Spinal cord (tissue), 10 donors: ENCODE measurements around the gene SLC25A29. TPM values are rescaled to one million over a fixed set of nuclear protein-coding genes. Genes with fewer than 3 reads are reported as not detected.

Experiments
- DNase-seq, 6 donors: peaks; one replicate each; pipeline versions ENCODE4 v3.0.0 to v3.0.0-alpha.2; 2013 to 2015; ENCODE audit warnings: low spot score in 6 of 6, low read depth in 4 of 6
- H3K27ac ChIP-seq: one replicate; pipeline ENCODE4 v1.5.1; 2013; ENCODE audit warnings: low read depth, low read length, control low read depth
- H3K27me3 ChIP-seq: one replicate; pipeline ENCODE4 v1.6.1; 2013; ENCODE audit warnings: low read length; ENCODE audit not compliant: control insufficient read depth, insufficient read depth
- H3K36me3 ChIP-seq: one replicate; pipeline ENCODE4 v1.6.1; 2013; ENCODE audit warnings: low read length; ENCODE audit not compliant: control insufficient read depth, insufficient read depth
- H3K4me1 ChIP-seq: one replicate; pipeline ENCODE4 v1.6.1; 2013; ENCODE audit warnings: low read length; ENCODE audit not compliant: control insufficient read depth, insufficient read depth
- H3K4me3 ChIP-seq: one replicate; pipeline ENCODE4 v1.5.1; 2013; ENCODE audit warnings: low read depth, low read length, control low read depth
- H3K9me3 ChIP-seq: one replicate; pipeline ENCODE4 v1.6.1; 2013; ENCODE audit warnings: low read length; ENCODE audit not compliant: control insufficient read depth, insufficient read depth
- WGBS: methylation state at CpG from one replicate; pipeline ENCODE4 v1.1.5; 2013; ENCODE audit warnings: missing lambda C conversion rate; ENCODE audit not compliant: insufficient coverage; 5-methylcytosine and 5-hydroxymethylcytosine counted together
- polyA plus RNA-seq, 2 donors: library from polyadenylated mRNA; unstranded; fragments of 120-200 nt; gene quantifications; one replicate each; pipeline ENCODE4 v1.2.1, GENCODE V29; 2013; ENCODE audit not compliant: insufficient read length in 2 of 2
- total RNA-seq, 2 donors: library from RNA; depleted of rRNA in 1 of 2; stranded (reverse); fragments of 120-200 nt in 1 of 2; fragments of >200 nt in 1 of 2; gene quantifications; one replicate each; pipeline versions ENCODE4 v1.2.3 to v1.2.4, GENCODE V29; 2013 to 2014
- donor health status: healthy.

SLC25A29 gene
- total and polyA plus RNA-seq, 4 donors: 26.2 to 131 (median 68.4) TPM

DNA sequence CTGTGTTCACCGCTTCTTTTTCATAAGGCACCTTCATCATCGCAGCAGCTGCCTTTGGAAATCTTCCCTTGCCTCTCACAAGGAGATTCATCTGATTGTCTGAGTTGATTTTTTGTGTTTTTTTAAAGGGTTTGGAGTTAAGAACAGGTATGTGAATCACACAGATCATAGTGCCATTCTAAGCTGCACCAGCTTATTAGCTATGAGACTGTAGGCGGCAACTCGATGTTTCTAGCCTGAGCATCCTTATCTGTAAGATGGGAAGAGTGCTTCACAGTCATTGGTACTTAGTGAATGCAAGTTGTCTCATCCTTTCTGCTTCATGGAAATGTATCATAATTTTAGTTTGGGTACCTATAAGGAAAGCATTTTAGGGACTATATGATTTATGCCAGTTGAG lies 32.0 kb downstream of the SLC25A29 start:
- Histone ChIP-seq H3K9me3 (no peaks in the 10 kb centered on the region), H3K27me3 (no peaks in the 10 kb centered on the region), H3K4me1 (peaks cover 3% of the 10 kb centered on the region), H3K27ac (no peak overlapping the region), H3K36me3 (peaks cover 3% of the 10 kb centered on the region), H3K4me3 (no peak overlapping the region)
- 100% methylated on average over 1 of the region's 4 CpGs for WGBS
- DNase-seq: no peak

DNA sequence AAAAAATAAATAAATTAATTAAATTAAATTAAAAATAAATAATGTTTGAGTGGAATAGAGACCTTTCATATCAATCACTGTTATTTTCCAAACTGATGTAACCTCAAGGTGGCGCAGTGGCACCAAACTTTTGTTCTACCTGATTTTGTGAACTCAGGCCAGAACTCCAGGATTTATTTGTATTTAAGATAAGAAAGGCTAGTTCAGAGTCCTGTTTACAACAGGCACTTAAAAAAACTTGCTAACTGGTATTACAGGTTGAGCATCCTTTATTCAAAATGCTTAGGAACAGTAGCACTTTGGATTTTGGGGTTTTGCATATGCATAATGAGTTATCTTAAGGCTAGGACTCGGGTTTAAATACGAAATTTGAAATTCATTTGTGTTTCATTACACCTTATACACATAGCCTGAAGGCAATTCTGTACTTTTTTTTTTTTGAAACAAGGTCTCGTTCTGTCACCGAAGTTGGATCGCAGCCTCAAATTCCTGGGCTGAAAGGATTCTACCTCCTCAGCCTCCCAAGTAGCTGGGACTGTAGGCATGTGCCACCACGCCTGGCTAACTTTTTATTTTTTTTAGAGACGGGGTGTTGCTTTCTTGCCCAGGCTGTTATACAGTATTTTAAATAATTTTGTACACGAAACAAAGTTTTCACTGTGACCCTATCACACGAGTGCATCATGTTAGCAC lies 34.9 kb downstream of the SLC25A29 start:
- WGBS: 92% methylated on average over 2 of the region's 10 CpGs

DNA sequence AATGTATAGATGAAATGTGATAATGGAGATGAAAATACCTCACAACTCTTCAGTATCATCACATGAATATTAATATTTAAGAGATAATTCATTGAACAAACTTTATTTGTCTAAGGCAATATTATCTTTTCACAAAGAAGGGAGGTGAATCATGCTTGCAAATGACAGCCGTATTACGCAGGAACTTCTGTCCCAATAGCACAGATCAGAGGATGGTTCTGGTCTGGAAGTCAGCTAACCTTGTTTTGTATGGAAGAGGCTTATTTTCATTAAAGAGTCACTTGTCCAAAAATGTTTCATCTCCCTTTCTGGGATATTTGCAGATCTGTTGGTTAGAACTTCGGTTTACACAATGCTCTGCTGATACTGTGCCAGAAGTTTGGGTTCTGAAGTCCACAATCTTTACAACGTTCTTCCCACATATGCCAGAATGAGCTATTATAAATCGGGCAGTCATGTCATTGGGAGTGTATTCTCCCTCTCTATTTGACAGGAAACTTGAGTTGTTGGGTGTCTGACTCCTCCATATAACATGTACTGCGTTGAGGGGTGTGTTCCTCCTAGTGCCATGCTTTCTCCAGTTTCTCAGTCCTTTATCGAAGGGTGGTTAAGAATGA lies 37.5 kb downstream of the SLC25A29 start:
- Histone ChIP-seq H3K27me3 (no peaks in the 10 kb centered on the region), H3K27ac (no peak overlapping the region), H3K4me3 (no peak overlapping the region), H3K36me3 (peaks cover 19% of the 10 kb centered on the region), H3K9me3 (no peaks in the 10 kb centered on the region), H3K4me1 (no peaks in the 10 kb centered on the region)
- no CpG with 5 or more reads among the region's 7 CpGs for WGBS
- no peak for DNase-seq

More for the DNA sequence above, 34.9 kb downstream of the SLC25A29 start:
- Histone ChIP-seq H3K27ac (no peak overlapping the region), H3K4me1 (no peaks in the 10 kb centered on the region), H3K36me3 (peaks cover 3% of the 10 kb centered on the region), H3K27me3 (no peaks in the 10 kb centered on the region), H3K9me3 (no peaks in the 10 kb centered on the region), H3K4me3 (no peak overlapping the region)
- peak in 1 of 6 donors; percentile 40 for DNase-seq

DNA sequence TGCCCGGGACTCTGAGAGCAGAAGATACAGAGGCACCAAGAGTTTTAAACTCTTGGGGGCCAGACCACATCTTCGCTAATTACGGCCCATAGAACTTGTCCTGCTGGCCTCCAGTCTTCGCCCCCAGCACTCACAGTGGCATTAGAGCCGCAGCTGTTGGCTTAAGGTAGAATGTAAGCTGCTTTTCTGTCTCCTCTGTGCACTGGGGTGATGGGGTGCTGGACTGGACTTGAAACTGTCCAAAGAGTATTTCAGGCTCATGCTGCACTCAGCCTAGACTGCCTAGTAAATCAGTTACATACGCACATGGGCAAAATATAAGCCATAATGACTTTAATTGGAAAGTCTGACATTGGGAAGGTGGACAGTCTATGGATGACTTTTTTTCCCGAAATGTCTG lies 38.3 kb downstream of the SLC25A29 start:
- no peak for DNase-seq
- no peak overlapping the region for H3K27ac ChIP-seq
- H3K9me3 ChIP-seq: no peaks in the 10 kb centered on the region
- no peaks in the 10 kb centered on the region for H3K4me1 ChIP-seq
- H3K36me3 ChIP-seq: peaks cover 23% of the 10 kb centered on the region
- H3K27me3 ChIP-seq: no peaks in the 10 kb centered on the region
- H3K4me3 ChIP-seq: no peak overlapping the region
- 92% methylated on average over 4 of the region's 7 CpGs for WGBS

DNA sequence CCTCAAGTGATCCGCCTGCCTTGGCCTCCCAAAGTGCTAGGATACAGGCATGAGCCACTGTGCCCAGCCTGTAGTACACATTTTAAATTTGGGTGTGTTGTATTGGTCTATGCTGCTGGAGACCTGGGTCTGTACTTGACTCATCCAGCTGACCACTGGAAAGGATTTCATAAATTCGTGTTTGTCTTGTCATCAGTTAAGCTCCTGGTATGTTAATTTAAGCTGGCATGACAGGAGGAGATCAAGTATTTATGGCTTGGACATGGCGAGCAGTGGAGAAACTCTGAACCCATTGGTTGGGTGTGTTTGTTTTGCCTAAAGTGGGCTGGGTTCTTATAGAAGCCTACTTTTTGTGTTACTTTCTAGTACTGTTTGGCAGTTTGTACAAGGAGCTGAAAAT lies 43.1 kb downstream of the SLC25A29 start:
- DNase-seq: no peak
- no peaks in the 10 kb centered on the region for H3K4me1 ChIP-seq
- H3K36me3 ChIP-seq: peaks cover 25% of the 10 kb centered on the region
- no peaks in the 10 kb centered on the region for H3K27me3 ChIP-seq
- no peak overlapping the region for H3K4me3 ChIP-seq
- 89% methylated on average over 2 of the region's 3 CpGs for WGBS
- no peak overlapping the region for H3K27ac ChIP-seq
- no peaks in the 10 kb centered on the region for H3K9me3 ChIP-seq

DNA sequence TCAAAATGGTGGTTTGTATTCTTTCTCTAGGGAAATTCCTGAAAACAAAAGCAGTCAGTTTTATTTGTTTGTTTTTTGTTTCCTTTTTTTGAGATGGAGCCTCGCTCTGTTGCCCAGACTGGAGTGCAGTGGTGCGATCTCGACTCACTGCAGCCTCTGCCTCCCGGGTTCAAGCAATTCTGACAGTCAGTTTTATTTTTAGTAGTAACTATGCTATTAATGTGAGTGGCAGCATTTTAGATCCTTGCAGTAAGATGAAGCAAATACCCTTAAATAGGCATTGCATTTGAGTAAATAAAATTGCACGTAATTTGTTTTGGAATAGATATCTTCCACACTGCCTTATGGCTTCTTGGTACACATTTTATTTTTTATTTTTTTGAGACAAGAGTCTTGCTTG lies 43.7 kb downstream of the SLC25A29 start:
- DNase-seq: no peak
- WGBS: 73% methylated on average over 3 of the region's 5 CpGs
- H3K9me3 ChIP-seq: no peaks in the 10 kb centered on the region

DNA sequence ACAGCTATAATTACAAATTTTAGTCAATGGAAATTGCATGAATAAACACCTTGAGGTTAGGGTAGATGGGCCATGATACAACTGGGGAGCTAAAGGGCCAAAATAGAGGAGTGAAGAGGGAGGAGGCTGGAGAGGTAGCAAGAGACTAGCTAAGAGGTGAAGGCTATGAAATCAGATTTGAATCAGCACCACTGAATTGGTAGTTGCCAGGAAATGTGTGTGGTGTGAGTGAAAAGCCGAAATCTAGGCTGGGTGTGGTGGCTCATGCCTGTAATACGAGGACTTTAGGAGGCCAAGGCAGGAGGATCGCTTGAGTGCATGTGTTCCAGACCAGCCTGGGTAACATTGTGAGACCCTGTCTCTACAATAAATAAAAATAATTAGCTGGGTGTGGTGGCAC lies 44.6 kb downstream of the SLC25A29 start:
- Histone ChIP-seq H3K4me3 (no peak overlapping the region), H3K36me3 (peaks cover 22% of the 10 kb centered on the region), H3K9me3 (no peaks in the 10 kb centered on the region), H3K4me1 (no peaks in the 10 kb centered on the region), H3K27ac (no peak overlapping the region), H3K27me3 (no peaks in the 10 kb centered on the region)
- WGBS: 90% methylated on average over 3 of the region's 3 CpGs
- no peak for DNase-seq

More for the DNA sequence above, 43.7 kb downstream of the SLC25A29 start:
- no peak overlapping the region for H3K4me3 ChIP-seq
- peaks cover 22% of the 10 kb centered on the region for H3K36me3 ChIP-seq
- no peak overlapping the region for H3K27ac ChIP-seq
- H3K27me3 ChIP-seq: no peaks in the 10 kb centered on the region
- H3K4me1 ChIP-seq: no peaks in the 10 kb centered on the region

DNA sequence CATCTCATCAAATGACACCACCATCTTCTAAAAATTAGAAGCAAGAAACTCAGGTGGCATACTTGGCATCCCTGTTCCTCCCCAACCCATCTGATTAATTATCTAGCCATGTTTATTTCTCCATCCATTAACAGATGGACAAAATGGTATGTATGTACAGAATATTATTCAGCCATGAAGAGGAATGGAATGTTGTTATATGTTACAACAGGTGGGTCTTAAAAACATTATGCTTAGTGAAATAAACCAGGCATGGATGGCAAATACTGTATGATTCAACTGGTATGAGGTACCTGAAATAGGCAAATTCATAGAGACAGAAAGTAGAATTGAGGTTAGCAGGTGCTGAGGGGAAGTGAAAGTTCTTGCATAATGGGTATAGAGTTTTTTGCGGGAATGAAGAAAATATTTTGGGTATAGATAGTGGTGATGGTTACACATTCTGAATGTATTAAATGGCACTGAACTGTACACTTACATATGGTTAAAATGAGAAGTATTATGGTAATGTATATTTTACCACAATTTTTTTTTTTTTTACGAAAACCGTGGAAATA lies 49.8 kb downstream of the SLC25A29 start:
- WGBS: no CpG with 5 or more reads among the region's 3 CpGs
- Histone ChIP-seq H3K27me3 (no peaks in the 10 kb centered on the region), H3K36me3 (peaks cover 3% of the 10 kb centered on the region), H3K9me3 (no peaks in the 10 kb centered on the region), H3K4me1 (no peaks in the 10 kb centered on the region), H3K27ac (no peak overlapping the region), H3K4me3 (no peak overlapping the region)
- no peak for DNase-seq

DNA sequence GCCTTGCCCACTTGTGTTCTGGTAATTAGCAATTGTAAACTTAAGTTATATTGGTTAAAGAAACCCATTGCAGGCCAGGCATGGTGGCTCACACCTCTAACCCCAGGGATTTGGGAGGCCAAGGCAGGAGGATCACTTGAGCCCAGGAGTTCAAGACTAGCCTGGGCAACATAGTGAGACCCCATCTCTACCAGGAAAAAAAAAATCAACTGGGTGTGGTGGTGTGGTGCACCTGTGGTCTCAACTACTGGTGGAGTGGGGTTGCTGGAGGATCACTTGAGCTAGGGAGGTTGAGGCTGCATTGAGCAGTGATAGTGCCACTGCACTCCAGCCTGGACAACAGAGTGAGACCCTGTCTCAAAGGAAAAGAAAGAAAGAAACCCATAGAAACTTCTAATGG lies 53.6 kb downstream of the SLC25A29 start:
- H3K9me3 ChIP-seq: no peaks in the 10 kb centered on the region
- peaks cover 3% of the 10 kb centered on the region for H3K4me1 ChIP-seq
- no peak overlapping the region for H3K27ac ChIP-seq
- H3K4me3 ChIP-seq: no peak overlapping the region
- no peak for DNase-seq
- H3K36me3 ChIP-seq: peaks cover 6% of the 10 kb centered on the region
- no peaks in the 10 kb centered on the region for H3K27me3 ChIP-seq
